ENCODE data around the gene KMT2B.
"Not testable (repeated sequence)": the region's sequence is repeated elsewhere in the genome, so short reads cannot be mapped to it uniquely, and the experiment has no call there.

KMT2B gene

DNA sequence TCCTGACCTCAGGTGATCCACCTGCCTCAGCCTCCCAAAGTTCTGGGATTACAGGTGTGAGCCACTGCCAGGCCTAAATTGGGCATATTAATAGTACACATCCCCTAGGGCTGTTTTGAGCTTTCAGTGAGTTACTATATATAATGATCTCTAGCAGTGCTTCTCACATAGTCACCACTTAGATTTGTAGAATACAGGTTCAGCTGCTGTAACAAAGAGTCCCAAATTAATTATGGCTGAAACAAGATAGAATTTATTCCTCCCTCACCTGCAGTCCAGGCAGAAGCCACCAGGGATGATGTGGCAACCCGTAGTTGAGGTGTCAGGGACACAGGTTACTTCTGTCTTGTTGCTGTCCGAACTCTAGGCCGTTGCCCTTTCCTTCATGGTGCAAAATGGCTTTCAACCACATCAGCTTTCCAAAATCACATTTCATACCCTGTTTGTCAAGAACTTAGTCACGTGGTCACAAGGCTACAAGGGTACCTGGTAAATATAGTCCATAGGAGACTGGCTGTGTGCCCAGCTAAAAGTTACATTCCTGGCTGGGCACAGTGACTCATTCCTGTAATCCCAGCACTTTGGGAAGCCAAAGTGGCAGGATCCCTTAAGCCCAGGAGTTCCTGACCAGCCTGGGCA lies 43.0 kb downstream of the KMT2B start:
- no peak for DNase-seq

DNA sequence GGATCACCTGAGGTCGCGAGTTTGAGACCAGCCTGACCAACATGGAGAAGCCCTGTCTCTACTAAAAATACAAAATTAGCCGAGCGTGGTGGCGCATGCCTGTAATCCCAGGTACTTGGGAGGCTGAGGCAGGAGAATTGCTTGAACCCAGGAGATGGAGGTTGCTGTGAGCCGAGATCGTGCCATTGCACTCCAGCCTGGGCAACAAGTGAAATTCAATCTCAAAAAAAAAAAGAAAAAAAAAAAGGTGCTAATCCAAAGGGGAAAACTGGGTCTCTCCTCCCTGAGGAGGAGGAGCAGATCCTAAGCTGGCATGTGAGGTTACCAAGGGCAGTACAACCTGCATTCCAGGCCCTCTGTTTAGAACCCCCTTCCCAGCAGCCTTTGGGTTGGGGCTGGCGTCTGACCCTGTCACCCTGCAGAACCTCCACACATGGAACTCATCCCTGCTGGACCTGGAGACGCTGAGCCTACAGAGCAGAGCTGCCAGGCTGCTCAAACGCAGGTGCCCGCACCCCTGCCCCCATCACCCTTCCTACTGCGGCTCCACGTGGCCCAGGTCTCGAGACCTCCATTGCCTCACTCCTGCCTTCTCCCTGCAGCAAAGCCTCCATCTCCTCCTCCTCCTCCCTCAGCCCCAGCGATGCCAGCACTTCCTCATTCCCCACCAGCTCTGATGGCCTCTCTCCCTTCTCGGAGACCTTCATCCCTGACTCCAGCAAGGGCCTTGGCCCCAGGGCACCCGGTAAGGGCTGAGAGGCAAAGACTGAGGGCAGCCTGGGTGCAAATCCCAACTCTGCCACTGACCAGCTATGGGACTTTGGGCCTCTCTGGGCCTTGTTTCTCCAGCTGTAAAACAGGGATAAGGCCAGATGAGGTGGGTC lies 46.9 kb downstream of the KMT2B start:
- no peak for DNase-seq

DNA sequence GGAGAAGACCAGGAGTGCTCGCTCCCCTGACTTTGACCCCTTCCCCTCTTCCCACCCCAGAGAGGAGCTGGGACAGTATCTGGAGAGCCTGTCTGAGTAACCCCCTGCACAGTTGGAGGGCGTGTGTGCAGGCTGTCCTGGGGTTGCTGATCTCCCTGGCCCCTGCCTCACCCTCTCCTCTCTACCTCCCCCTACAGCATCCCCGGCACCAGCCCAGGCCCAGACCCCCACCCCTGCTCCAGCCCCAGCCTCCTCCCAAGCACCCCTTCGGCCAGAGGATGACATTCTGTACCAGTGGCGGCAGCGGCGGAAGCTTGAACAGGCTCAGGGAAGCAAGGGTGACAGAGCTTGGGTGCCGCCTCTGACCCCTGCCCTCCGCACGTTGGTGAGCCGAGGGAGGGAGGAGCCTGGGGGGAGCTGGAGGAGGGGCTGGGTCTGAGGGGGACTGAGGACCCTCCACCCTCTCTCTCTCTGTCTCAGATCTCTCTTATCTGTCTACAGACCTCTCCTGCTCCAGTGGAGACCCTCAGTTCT lies 48.8 kb downstream of the KMT2B start:
- no peak for DNase-seq

DNA sequence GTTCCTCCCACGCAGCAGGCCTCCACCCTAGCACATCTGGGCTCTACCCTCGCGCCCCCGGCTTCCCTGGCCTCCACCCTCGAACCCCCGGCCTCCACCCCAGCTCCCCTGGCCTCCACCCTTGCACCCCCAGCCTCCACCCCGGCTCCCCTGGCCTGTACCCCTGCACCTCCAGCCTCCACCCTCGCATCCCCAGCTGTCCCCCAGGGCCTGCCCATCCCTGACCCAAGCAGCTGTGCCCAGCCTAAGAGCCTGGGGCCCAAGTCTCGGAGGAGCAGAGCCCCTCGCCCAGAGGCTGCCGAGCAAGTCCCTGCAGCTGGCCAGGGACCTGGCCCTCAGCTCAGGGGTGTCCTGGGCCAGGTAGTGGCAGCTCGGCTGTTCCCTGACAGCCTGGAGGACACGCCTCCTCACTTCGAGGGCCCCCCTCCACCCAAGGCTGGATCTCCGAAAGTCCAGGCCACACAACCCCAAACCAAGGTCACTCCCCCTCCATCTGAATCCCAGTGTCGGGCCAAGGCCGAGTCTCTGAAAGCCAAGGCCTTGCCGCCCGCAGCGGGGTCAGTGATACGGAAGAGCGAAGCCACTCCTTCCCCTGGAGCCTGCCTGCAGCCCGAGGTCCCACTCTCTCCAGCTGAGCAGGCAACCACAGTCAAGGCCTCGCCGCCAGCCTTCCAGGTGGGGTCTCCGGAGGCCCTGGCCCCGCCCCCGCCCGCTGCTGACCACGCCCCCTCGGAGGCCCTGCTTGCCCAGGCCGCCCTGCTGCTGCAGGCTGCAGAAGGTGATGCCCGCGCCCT lies 49.7 kb downstream of the KMT2B start:
- DNase-seq: no peak

DNA sequence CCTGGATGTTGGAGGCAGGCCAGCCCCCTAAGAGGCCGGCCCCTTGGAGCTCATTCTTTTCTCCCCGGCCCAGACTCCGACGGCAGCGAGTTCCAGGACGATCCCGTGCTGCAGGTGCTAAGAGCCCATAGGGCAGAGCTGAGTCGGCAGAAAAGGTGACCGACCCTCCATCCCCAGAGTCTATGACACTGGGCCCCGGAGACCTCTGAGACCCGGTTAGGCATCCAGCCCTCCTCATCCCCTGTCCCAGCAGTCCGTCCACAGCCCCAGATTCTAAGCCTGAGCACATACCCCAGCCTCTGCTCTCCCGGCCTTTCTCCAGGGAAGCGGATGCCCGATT lies 50.2 kb downstream of the KMT2B start:
- no peak for DNase-seq

DNA sequence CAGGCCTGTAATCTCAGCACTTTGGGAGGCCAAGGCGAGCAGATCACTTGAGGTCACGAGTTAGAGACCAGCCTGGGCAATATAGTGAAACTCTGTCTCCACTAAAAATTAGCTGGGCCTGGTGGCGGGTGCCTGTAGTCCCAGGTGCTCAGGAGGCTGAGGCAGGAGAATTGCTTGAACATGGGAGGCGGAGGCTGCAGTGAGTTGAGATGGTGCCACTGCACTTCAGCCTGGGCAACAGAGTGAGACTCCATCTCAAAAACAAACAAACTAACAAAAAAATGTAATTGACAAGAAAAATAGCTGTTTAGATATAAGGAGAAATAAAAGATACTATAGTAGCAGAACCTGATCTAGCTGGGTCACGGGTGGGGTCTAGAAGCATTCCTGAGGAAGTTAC lies 54.6 kb downstream of the KMT2B start:
- not testable (repeated sequence) for DNase-seq

DNA sequence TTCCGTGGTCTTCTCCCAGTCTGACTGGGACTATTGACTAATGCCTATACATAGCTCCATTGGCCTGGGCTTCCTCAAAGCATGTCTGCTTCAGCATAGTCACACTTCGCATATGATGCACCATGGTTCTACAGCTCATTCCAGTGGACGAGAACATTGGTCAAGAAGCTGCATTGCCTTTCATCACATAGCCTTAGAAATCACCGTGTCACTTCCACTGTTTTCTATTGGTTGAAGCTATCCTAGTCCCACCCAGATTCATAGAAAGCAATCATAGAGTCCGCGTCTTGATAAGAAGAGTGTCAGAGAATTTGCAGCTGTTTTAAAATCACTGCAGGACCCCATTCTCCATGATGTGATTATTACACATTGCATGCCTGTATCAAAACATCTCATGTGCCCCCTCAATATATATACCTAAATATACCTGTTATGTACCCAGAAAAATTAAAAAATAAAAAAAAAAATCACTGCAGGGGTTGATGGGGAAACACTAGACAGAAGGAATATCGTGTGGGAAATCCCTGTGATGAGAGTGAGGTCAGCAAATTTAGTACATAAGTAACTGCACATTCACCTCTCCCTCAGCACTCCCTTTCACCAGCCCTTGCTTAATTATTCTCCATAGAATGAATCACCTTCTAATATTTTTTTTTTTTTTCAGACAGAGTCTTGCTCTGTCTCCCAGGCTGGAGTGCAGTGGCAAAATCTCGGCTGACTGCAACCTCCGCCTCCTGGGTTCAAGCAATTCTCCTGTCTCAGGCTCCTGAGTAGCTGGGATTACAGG lies 55.4 kb downstream of the KMT2B start:
- DNase-seq: no peak

DNA sequence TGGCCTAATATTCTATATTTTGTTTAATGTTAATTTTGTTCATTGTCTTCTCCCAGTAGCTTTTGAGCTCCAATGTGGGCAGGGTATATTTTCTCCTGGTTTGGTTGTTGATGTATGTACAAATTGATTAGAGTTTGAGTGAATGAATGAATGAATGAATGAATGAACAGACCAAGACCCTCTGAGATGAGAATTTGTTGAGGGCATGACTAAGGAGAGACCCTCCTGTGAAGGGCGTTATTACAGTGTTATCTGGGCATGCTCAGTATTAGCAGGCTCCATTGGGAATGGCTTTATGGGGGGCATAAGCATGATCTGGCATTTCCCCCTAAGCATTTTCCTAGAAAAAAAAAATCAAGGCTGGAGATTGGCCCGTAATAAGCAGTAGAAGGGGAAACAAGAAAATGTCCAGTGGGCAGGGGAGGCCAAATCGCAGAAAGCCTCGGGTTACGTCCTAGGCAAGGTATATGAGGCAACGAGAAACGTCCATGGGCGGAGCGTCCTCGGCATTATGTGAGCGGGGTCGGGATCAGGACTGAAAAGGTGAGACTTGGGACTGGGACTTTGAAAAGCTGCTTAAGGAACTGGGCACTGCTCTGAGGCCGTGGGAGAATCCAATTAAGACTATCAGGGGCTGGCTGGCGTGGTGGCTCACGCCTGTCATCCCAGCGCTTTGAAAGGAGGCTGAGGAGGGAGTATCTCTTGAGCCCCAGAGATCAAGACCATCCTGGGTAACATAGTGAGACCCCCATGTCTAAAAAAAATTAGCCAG lies 56.7 kb downstream of the KMT2B start:
- DNase-seq: no peak

DNA sequence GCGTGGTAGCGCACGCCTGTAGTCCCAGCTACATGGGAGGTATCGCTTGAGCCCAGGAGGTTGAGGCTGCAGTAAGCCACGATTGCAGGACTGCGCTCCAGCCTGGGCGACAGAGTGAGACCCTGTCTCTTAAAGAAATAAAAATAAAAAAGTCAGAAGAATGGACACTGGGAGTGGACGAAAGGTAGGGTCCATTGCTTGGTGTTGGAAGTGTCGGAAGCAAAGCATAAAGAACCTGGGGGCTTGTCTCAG lies 57.2 kb downstream of the KMT2B start:
- DNase-seq: no peak

DNA sequence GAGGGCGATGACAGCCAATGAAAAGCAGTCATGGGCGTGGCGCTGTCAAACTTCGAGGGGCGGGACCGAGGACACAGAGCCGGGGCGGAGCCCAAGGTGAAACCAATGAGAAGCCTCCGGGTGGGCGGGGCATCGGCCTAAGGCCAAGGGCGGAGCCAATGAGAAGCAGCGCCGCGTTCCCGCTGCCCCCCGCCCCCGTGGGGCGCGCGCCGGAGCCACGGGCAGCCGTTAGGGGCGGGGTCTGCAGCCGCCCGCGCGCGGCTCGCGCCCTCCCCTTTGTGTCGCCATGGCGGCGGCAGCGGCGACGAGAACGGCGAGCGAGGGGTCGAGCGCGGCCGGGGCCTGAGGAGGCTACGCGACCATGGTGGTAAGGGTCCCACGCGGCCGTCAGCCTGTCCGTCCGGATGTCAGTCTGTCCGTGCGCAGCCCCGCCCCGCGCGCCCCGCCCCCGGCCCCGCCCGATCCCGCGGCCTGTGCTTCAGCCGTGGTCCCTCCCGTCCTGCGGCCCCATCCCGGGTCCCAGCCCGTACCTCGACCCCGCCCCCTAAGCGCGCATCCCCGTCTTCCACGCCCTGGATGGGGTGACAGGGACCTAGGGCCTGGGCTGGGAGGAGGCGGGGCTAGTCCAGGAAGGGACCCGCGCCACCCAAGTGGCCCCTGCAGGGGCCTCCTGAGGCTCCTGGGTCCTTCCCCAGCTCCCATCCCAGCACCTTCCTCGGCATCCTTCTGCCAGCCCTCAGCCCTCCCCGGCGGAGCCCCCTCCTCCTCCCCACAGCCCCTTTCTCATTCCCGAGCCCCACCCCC lies 57.7 kb downstream of the KMT2B start, which contains the start of gene ARHGAP33:
ARHGAP33 (plus strand) TSS at position 267 of the 804 bp plus-strand sequence; CDS start at position 362, 95 bp downstream.
- peak; percentile 98 for DNase-seq

DNA sequence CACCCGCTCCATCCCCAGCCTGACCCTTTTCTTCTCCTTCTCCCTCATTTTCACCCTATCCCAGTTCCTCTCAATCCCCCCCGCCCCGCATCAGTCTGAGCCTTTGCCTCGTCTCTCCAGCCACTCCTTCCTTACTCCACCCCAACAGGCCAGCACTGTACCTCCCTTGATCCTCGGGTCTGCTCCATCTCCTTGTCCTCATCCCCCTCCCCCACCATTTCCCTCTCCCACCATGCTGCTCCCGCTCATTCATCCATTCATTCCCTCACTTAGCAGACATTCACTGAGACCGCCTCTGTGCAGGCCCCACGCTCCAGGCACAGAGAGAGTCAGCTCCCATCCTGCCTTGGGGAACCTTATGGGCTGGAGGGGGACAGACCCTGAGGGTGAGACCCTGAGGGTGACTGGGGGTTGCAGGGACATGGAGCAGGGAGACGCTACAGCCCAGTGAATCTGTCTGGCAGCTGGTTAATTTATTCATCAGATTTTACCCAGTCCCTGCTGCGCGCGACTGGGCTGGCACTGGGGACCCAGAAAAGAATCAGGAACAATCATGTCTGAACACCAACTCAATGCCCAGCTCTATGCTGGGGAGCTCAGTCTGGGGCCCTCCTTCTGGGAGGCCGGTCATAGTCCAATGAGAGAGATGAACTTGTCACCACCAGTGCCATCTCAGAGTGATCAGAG lies 58.4 kb downstream of the KMT2B start:
- no peak for DNase-seq

DNA sequence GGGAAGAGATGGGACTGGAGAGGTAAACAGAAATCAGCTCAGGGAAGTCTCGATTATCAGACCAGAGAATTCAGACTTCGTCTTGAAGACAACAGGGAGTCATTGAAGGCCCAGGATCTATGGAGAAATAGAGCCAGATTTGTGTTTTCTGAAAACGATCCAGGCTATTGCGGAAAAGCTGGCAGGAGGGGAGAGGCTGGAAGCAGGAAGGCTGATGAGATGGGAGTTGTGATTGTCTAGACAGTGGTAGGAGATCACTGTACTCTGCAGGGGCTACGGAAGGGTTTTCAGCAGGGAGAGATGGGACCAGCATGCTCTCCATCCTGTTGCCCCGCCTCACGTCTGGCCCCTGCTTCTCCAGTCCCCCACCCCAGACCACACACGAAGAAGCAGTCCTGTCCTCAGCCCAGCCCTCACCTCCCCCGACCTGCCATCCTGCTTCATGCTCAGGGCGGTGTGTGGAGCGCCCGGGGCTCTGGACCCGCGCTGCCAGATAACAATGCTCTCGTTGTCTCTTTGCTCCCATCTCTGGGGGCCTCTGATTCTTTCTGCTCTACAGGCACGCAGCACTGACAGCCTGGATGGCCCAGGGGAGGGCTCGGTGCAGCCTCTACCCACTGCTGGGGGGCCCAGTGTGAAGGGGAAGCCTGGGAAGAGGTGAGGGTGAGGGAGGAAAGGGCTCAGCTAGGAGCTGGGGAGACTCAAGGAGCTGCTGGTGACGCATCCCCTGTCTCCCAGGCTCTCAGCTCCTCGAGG lies 59.5 kb downstream of the KMT2B start:
- DNase-seq: no peak

DNA sequence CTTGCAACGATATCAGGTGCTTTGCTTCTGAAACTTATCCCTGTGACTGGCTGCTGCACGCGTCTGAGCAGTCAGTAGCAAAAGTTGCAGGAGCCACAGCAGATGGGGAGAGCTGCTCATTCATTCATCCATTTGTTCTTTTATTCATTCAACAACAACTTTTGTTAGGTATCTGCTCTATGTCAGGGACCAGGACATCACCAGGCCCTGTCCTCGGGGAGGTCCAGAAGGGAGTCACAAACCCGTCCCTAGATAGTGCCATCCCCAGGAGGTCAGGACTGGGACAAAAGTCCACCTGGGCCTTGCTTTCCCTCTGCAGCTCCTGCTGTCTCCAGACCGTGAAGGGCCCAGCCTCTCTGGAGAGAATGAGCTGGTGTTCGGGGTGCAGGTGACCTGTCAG lies 60.2 kb downstream of the KMT2B start:
- no peak for DNase-seq

DNA sequence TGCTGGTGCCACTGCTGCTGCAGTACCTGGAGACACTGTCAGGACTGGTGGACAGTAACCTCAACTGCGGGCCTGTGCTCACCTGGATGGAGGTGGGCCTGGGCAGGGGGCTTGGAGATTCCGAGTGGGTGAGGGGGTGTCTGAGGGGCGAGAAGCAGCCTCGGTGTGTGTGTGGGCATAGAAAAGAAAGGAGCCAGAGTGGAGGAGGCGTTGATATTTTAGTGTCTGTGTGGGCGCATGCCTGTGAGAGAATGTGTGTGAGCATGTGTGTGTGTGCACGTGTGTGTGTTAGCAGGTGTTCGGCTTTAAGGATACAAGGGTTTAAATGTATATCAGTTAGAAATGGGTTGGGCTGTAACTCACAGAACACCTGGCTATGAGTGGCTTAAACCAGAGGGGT lies 61.2 kb downstream of the KMT2B start:
- DNase-seq: no peak

DNA sequence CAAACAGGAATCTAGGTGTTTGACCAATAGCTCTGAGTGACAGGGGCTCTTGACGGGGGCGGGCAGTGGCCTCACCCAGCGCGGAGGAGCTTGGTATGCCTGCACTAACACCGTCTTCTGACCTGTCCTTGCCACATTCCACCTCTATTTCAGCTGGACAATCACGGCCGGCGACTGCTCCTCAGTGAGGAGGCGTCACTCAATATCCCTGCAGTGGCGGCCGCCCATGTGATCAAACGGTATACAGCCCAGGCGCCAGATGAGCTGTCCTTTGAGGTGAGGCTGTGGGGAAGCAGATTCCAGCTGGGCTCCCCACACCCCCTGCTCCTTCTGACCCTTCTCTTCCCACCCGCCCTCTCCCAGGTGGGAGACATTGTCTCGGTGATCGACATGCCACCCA lies 62.3 kb downstream of the KMT2B start:
- no peak for DNase-seq

DNA sequence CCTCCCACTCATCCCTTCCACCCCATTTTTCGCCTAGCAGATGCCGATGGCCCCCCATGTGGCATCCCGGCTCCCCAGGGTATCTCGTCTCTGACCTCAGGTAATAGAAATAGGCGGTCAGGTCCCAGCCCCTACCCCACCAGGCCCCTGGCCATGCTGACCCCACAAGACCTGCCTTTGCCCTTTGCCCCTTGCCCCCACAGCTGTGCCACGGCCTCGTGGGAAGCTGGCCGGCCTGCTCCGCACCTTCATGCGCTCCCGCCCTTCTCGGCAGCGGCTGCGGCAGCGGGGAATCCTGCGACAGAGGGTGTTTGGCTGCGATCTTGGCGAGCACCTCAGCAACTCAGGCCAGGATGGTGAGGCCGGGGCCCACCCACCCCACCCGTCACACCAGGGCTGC lies 62.9 kb downstream of the KMT2B start:
- no peak for DNase-seq

DNA sequence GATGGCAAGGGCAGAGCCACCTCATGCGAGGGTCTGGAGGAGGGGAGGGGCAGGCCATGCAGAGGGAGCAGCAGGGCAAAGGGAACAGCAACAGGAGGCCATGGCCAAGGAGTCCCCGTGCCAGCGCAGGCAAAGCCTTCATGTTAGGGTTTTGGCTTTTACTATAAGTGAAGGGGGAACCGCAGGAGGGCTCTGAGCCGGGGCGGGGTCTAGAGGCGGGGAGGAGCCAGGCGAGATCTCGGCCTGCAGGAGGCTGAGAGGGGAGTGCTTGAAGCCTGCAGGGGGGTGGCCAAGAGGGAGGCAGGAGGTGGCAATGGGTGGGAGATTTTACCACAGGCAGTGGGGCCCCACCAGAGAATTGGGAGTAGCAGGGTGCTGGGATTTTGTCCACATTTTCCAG lies 63.8 kb downstream of the KMT2B start:
- DNase-seq: no peak

DNA sequence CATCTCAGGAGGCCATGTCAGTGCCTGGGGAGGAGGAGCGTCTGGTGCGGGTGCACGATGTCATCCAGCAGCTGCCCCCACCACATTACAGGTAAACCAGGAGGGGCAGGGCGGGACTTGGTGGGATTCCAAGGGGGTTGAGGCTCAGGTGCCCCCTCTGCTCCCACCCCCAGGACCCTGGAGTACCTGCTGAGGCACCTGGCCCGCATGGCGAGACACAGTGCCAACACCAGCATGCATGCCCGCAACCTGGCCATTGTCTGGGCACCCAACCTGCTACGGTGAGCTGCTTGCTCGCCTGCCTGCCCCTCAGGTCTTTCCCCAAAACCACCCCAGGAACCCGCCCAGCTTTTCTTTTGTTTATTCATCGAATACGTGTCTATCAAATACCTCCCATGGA lies 64.8 kb downstream of the KMT2B start:
- DNase-seq: no peak

DNA sequence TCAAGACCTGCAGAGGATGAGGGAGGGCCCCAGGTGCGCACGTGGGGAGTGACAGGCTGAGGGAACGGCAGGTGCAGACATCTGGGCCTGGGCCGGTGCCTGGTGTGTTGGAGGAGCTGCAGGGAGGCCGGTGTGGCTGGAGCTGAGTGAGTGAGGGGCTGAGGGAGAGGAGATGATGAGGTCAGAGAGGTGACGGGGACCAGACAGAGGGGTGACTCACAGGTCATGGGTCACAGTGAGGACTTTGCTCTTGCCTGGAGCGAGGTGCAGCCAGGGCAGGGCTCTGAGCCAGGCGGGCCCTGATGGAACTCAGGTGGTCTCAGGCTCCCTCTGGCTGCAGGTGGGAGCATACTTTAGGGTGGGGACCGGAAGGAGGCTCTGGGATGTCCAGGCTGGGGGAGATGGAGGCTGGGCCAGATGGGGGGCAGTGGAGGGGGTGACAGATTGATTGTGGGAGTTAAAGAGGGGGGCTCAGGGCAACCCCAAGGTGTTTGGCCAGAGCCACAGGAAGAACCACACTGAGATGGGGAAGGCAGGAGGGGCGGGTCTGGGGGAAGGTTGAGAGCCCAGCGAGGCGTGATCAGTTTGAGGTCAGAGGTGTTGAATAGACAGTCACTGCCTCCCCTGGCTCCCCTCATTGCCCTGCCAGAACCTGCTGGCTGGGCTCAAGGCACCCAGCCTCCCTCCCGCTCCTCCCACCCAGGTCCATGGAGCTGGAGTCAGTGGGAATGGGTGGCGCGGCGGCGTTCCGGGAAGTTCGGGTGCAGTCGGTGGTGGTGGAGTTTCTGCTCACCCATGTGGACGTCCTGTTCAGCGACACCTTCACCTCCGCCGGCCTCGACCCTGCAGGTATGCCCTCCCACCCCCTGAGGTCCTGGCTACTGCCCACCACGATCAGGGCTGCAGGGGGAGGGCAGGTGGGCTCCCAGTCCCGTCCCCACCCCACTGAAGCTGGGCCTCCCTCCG lies 65.9 kb downstream of the KMT2B start:
- no peak for DNase-seq
